GM21360 (cell line): Measurements from ENCODE around the gene TMEM17.
"Not testable (repeated sequence)": the region's sequence is repeated elsewhere in the genome, so short reads cannot be mapped to it uniquely, and the experiment has no call there.

Experiments
- ATAC-seq: cut with Tn5 transposase; IDR thresholded peaks from one replicate; pipeline ENCODE4 v1.9.1; 2021; ENCODE audit warnings: mild to moderate bottlenecking, moderate library complexity; ENCODE audit not compliant: unreplicated experiment

Gene TMEM17, protein sequence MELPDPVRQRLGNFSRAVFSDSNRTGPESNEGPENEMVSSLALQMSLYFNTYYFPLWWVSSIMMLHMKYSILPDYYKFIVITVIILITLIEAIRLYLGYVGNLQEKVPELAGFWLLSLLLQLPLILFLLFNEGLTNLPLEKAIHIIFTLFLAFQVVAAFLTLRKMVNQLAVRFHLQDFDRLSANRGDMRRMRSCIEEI

DNA sequence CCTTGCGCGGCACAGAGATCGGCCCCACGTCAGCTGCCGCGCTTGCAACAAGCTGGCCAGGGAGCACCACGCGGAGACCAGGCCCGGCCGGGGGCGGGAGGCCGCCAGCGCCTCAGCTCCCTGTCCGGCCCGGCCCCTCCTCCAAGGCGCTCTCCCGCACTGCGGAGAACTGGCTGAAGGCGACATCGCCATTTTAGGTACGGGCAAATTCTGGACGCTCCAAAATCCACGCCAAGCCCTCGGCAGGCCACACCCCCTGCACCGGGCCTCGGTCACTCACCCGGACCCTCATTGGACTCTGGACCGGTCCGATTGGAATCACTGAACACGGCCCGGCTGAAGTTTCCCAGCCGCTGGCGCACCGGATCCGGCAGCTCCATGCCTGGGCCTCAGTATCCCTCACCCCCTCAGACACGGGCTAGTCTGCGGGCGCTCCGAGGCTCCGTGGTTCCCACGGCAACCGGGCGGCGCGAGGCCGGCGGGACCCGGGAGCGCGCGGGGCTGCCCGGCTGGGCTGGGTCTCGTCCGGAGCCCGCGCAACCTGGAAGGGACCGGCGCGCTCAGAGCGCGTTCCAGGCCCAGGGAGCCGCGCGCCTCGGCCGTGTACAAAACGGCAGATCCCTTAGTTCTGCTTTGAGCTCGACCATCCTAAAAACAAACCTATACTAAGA is at the start of gene TMEM17:
TMEM17 (minus strand) TSS at position 446 of the 671 bp plus-strand sequence; CDS start at position 380, 66 bp downstream.
- ATAC-seq: peak; percentile 81

GRCh38 chr2:62554440-62554839 is 48.4 kb upstream of the TMEM17 start:
- ATAC-seq: no peak

DNA sequence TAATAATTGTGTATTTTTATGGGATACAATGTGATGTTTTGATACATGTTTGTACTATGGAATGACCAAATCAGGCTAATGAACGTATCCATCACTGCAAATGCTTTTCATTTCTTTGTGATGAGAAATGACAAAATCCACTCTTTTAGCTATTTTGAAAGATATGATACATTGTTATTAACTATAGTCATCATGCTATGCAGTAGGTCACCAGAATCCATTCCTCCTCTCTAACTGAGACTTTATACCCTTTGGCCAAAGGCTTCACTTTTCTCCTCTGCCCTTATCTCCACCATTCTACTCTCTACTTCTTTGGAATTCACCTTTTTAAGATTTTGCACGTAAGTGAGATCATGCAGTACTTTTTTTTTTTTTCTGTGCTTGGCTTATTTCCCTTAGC is 44.5 kb upstream of the TMEM17 start:
- ATAC-seq: no peak

DNA sequence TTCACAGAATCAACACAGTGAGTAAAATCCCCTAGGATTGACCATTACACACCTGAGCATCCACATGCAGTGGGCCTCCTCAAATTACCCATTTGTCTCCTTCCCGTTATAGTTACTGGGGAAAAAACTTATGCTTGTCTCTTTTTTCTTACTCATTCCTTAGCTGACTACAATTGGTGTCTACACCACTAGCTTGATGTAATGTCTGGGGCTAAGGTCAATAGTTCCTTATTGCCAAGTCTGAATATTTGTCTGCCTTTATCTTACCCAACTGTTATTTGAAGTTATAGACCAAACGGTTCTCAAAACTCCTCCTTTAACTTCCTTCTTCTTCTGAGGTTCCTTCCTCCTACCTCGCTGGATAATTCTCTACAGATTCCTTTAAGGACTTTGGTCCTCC is 41.9 kb upstream of the TMEM17 start:
- no peak for ATAC-seq

- no peak for ATAC-seq
Observed at GRCh38 chr2:62545261-62545660, 39.3 kb upstream of the TMEM17 start.

DNA sequence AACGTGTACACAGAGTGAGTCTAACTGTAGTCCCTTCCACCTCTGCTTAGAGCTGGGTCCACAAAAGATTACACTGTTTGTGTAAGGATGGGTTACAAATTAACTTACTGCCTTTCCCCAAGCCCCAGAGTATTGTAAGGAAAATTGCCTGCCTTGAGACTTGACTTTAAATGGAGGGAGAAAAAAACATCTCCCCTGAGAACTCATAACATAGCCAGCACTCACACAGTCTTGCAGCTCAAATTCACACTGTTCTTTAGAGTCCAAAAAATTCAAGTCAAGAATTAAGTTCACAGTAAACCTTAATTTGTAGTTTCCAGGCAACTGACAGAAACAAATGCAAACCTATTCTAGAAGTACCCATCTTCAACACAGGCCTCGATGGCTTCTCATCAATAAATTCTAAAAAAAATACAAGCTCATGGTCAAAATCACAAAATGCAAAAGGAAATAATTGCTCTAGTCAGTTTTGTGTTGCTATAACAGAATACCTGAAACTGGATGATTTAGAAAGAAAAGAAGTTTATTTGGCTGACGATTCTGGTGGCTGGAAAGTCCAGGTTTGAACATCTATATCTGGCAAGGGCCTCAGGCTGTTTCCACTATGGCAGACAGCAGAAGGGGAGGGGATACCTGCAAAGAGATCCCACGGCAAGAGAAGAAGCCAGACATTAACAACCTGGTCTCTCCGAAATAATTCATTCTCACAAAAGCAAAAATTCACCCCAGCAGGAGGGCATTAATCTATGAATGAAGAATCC is 34.6 kb upstream of the TMEM17 start:
- no peak for ATAC-seq

DNA sequence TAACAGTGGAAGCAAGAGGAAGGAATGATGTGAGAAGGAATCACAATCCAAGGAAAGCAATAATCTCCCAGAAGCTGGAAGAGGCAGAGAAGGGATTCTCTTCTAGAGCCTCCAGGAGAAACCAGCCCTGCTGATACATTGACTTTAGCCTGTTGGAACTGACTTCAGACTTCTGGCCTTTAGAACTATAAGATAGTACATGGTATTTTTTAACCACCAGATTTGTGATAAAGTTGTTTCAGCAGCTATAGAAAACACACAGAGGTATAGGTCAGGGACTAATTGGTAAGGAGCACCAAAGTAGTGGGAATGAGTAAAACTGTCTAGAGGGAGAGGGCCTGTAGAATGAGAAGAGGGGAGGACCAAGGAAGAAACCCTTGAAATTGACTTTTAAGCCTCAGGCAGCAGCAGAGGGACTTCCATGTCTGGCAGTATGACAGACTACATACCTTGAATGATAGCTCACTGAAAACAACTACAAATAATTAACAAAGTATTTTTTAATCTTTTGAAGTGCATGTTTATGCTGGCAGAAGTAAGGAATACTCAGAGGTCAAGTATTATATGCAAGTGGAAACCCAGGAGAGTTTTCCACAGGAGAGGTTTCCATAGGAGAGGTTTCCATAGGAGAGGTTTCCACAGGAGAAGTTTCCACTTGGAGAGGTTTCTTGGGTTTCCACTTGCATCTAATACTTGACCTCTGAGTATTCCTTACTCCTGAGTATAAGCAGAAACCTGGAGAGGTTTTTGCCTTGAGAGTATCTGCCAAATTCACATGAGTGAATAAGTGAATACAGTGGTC is 33.8 kb upstream of the TMEM17 start:
- ATAC-seq: no peak

- ATAC-seq: no peak
Observed at GRCh38 chr2:62538756-62539155, 32.8 kb upstream of the TMEM17 start.

DNA sequence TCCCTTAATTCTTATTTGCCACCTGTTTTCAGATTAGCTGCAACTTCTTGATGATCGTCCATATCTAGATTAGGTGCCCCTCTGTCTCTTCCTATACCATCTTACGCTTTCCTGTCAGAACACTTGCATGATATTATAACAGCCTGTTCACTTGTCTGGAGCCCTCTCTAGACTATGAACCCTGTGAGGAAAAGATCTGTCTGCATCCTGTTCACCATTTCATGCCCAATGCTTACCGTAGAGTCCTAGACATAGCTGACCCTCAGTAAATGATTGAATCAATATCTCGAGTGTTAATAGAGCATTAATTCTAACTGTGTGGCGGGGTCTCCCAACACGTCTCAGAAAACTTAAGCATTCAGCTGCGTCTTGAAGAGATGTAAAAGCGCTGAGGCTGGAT is 31.8 kb upstream of the TMEM17 start:
- no peak for ATAC-seq

DNA sequence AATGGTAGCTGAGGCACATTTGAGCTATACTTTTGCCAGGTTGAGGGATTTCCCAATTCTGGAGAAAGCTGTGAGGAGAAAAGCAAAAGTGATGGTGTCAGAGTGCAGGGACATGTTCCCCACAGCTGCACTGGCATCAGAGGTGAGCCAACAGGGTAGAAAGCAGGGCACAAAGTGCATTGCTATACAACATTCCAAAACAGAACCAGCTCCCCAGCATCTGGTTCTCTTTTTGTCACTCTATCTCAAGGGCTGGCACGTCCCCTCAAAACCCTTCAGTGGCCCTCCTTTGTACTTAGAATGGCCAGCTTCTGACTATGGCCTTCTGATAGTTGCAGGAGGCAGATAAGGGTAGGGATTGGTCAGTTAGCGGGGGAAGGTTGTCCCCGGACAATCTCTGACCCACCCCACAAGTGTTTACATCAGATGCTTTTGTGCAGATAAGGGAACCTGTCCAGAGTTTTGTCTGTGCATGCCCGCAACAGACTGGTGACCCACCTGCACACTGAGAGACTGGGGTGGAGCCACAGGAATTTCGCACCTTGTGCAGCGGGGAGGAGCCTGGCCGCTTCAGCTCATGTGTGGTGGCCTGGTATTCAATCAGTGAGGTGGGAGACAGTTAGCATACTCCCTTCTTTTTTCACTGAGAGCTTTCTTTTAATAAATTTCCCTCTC is 31.0 kb upstream of the TMEM17 start:
- no peak for ATAC-seq

GRCh38 chr2:62535521-62535920 is 29.5 kb upstream of the TMEM17 start:
- not testable (repeated sequence) for ATAC-seq

DNA sequence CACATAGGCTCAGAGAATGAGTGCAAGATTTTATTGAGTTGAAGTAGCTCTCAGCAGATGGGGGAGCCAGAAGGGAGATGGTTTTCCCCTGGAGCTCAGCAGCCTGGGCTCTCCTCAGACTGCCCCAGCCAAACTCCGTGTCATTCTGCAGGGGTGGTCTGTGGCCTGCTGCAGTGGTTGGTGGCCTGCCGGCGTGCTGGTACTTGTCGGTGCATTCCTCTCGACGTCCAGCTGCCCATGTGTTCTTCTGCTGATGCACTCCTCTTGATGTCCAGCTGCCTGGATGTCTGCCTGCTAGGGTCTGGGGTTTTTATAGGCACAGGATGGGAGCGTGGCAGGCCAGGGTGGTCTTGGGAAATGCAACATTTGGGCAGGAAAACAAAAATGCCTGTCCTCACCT is 25.6 kb upstream of the TMEM17 start:
- ATAC-seq: no peak

DNA sequence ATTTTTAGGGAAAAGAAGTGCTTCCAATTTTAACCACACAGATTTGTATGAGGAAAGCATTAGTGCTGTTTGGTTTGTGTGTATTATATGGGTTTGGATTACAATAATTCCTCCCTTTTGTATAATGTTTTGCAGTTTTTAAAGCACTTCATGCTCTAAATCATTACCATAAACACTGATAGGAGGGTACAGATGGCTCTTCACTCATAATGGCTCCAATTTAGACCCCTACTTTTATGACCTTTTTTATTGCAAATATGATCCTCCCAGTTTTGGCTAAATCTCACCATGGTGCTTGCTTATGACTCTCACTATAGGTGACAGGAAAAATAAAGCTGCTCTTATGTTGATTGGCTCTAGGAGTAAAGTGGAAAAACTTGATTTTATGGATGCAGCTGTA is 23.8 kb upstream of the TMEM17 start:
- ATAC-seq: no peak

- no peak for ATAC-seq
Observed at GRCh38 chr2:62527478-62528210, 21.6 kb upstream of the TMEM17 start.

- ATAC-seq: no peak
Observed at GRCh38 chr2:62526531-62527381, 20.8 kb upstream of the TMEM17 start.

DNA sequence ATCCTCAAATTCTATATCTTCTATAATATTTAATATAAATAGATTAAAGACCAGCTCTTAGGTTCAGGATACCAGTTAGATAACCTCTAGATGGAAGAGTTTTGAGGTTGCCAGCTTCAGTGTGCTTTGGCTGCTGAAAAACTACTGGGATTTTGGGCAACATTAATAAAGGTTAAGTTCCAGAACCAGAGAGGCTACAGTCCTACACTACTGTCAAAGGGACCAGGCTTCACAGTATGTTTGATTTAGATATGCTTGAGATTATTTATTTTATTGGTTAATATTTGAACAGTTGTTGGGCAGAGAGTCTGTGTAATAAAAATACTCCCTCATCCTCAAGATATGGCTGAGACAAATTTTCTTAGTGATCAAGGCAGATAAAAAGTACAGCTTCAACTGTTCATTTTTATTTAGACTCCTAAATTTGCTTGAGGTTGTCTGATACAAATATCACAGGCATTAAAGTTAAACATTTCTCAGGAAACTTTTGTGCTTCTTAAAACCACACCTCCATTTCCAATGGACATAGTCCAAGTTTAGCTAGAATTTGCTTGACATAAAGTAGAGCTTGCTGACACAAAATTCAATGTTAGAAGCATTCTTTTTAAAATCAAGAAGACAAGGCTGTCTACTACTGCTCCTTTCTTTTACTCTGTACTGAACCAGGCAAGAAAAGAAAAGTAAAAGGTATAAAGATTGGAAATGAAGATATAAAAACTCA is 19.7 kb upstream of the TMEM17 start:
- no peak for ATAC-seq

DNA sequence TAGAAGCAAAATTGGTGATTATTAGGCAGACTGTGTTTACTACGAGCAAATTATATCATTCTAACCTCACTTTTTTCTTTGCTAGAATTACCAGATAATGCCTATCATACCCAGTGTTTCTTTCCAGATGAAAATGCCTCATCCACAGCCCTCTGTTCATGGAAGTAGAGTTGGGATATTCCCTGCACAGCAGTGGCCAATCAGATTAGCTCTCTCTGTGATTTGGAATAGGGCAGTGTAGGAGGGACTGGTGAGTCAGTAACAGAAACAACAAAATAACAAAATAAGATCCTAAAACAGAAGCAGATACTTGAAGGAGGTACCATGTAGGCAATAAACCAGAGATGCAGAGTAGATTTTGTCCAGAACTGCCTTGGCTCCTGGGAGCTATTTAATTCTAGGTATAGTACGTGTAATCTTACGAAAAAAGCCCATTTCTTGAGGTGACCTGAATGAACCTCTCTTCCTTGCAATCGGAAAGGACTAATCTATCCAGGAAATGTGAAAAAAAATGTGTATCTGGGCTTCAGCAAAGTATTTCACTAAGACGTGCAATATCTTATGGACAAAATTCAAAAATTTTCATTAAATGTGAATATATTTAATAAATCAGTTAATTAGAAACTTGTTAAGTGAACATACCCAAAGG is 18.4 kb upstream of the TMEM17 start:
- ATAC-seq: no peak

DNA sequence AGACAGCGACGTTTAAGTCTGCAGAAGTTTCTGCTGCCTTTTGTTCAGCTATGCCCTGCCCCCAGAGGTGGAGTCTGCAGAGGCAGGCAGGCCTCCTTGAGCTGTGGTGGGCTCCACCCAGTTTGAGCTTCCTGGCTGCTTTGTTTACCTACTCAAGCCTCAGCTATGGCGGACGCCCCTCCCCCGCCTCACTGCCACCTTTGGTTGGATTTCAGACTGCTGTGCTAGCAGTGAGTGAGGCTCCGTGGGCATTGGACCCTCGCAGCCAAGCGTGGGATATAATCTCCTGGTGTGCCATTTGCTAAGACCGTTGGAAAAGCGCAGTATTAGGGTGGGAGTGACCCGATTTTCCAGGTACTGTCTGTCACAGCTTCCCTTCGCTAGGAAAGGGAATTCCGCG is 15.1 kb upstream of the TMEM17 start:
- ATAC-seq: not testable (repeated sequence)
